ENCODE measurements around the gene PDIK1L.

DNA sequence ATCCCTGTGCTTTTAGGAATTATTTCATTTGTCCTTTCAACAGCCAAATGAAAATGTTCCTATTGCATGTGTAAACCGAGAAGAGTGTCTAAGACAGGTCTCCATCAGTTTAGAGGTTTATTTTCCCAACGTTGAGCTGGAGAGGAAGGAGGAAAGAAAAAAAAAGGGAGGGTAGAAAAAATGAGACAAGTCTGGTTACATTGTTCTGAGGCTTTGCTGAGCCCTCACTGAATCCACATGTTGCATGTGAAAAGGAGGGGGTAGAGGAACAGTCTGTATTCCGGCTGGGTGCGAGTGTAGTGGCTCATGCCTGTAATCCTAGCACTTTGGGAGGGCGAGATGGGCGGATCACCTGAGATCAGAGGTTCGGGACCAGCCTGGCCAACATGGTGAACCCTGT is 19.2 kb upstream of the PDIK1L start:
- TF ChIP-seq, protein P1, sequence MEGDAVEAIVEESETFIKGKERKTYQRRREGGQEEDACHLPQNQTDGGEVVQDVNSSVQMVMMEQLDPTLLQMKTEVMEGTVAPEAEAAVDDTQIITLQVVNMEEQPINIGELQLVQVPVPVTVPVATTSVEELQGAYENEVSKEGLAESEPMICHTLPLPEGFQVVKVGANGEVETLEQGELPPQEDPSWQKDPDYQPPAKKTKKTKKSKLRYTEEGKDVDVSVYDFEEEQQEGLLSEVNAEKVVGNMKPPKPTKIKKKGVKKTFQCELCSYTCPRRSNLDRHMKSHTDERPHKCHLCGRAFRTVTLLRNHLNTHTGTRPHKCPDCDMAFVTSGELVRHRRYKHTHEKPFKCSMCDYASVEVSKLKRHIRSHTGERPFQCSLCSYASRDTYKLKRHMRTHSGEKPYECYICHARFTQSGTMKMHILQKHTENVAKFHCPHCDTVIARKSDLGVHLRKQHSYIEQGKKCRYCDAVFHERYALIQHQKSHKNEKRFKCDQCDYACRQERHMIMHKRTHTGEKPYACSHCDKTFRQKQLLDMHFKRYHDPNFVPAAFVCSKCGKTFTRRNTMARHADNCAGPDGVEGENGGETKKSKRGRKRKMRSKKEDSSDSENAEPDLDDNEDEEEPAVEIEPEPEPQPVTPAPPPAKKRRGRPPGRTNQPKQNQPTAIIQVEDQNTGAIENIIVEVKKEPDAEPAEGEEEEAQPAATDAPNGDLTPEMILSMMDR (IDR thresholded peaks at IDR 0.05 in 4 of 5, conservative IDR thresholded peaks at IDR 0.05 in 1 of 5): no peak
- TF ChIP-seq POLR2A (IDR thresholded peaks at IDR 0.05): no peak
